Skin of body (tissue), 2 donors: ENCODE measurements around the gene ASZ1. TPM values are rescaled to one million over a fixed set of nuclear protein-coding genes. Genes with fewer than 3 reads are reported as not detected.

Experiments used
- DNase-seq: peaks from one replicate; lab custom pipeline; 2025; lab: John Stamatoyannopoulos, UW
- total RNA-seq: library from RNA; depleted of rRNA; stranded (reverse); fragments of >200 nt; gene quantifications from one replicate; pipeline ENCODE4 v1.2.3, GENCODE V29; 2014

ASZ1 gene
- total RNA-seq, 1 donor from 2014 or later = not detected

GRCh38 chr7:117347962-117348672, 79.2 kb downstream of the ASZ1 start:
- DNase-seq = no peak

DNA sequence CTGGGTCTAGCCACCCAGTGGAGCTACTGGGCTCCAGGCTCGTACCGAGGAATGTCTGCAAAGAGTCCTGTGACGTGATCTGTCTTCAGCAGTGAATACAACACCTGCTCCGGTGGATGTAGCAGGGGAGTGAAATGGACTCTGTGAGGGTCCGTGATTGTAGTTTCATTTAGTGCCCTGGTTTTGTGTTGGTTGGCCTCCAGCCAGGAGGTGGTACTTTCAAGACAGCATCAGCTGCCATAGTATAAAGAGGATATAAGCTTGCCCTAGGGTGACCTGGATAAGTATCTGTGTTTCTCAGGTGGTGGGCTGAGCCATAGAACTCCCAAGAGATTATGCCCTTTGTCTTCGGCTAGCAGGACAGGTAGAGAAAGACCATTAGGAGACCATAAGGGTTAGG, 79.8 kb downstream of the ASZ1 start:
- DNase-seq = no peak

- no peak for DNase-seq
These were observed 81.1 kb downstream of the ASZ1 start for GRCh38 chr7:117346161-117346560.

DNA sequence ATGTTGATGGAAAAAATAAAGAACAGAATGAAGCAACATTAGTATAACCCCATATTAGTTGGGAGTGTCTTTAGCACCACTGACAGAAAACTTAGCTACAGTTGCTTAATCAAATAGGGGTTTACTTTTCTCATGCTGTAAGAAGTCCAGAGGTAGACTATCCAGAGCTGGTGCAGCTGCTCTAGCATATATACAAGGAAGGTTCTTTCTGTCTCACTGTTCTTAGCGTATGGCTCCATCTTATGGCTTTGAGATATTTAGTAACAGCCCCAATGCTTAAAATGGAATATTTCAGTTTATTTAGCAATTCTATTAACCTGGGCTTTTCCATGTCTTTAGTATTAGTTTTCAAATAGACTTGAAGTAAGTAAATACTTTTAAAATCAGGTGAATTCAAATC, 89.3 kb downstream of the ASZ1 start:
- DNase-seq = no peak

- DNase-seq = no peak
These were observed 94.1 kb downstream of the ASZ1 start for GRCh38 chr7:117333168-117333567.

DNA sequence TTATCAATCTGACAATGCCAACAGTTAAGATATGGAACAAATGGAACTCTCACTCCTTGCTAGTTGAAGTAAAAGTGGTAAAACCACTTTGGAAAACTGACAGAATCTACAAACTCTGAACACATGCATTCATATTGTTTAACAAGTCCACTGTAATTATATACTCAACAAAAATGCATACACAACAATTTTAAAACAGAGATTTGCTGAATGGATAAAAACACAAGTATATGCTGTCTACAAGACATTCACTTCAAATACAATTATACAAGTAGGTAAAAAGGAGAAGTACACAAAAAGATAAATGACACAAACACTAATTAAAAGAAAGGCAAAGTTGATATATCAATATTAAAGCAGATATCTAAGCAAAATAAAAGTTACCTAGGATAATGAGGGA, 95.3 kb downstream of the ASZ1 start:
- no peak for DNase-seq

DNA sequence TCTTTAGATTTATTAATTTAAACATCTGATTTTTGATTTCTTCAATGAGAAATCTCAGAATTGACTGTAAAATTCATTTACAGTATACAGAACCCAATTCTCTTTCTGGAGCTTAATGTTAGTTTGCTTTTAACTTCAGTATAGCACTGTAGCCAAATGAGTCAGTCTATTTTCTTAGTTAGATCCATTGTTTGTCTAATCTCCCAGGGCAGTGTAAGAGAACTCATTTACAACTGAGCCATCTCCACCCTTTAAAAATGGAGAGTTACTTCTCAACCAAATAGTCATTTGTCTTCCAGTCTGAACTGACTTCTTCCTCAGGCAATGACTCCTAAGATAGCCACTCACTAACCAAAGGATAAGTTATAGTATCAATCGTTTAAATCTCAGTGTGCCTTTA, 101.5 kb downstream of the ASZ1 start:
- DNase-seq = no peak

- DNase-seq = peak; percentile 40
These were observed 102.3 kb downstream of the ASZ1 start for GRCh38 chr7:117324960-117325359.

GRCh38 chr7:117323851-117324711, 103.2 kb downstream of the ASZ1 start:
- peak; percentile 58 for DNase-seq

- no peak for DNase-seq
These were observed 103.9 kb downstream of the ASZ1 start for GRCh38 chr7:117323305-117323850.

- no peak for DNase-seq
These were observed 104.5 kb downstream of the ASZ1 start, which contains the start of gene WNT2 for GRCh38 chr7:117322741-117323304. Gene WNT2 (minus strand): TSS chr7:117323058. CDS start chr7:117322989, 69 bp downstream.

DNA sequence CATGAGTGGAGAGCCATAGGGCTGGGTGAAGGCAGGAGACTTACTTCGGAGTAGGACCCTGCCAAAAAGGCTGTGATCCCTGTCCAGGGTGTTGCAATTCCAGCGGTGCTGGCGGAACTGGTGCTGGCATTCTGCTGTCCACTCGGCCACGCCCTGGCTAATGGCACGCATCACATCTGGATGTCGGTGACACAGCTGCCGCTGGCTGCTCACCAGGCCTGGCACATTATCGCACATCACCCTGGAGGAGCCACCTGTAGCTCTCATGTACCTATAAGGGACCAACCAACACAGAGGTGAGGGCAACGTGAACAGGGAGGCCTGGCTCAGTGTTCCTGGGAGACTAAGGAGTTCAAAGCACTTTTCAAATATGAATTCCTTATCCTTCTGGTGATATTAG, 106.8 kb downstream of the ASZ1 start:
- DNase-seq = no peak

DNA sequence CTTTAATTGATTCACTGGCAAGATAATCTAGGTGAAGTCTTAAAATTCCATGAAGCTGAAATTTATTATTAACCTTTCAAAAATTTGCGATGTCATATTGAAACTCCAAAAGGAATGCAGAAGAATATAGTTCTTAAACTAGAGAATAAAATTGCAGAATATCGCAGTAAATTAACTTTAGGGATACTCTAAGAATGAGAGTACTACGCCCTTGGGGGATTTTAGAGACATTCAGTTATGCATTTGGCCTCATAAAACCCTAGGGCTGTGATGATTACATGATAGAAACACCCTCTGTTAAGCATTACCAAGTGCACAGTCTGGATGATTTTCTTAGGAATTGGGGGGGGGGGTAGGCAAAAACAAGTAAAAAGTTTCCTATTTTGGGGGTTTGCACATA, 108.1 kb downstream of the ASZ1 start:
- no peak for DNase-seq

GRCh38 chr7:117313582-117313981, 113.7 kb downstream of the ASZ1 start:
- DNase-seq = no peak

Other genes starting within 250 kb of the ASZ1 start
- gene WNT2, start 104.4 kb downstream of the ASZ1 start, total RNA-seq = 4.5 TPM
- 1.2 TPM for gene CFTR, start 52.5 kb upstream of the ASZ1 start, total RNA-seq